Cardiac muscle cell (in vitro differentiated cells and primary cell): Measurements from ENCODE around the gene RAD54L2. TPM values are rescaled to one million over a fixed set of nuclear protein-coding genes. Genes with fewer than 3 reads are reported as not detected.
A peak's percentile ranks its signal among the peaks of the same experiment; 100 is the strongest.
"Not testable (repeated sequence)": the region's sequence is repeated elsewhere in the genome, so short reads cannot be mapped to it uniquely, and the experiment has no call there.

ENCODE experiments used
- DNase-seq, 2 donors: peaks; one replicate each; pipeline versions ENCODE4 v3.0.0 to v3.0.0-alpha.2; 2010 to 2017; ENCODE audit warnings: low read depth in 1 of 2, low spot score in 1 of 2
- H3K27ac ChIP-seq: fragments of 200-600 bp; sonication (generic); 2 replicates; pipeline ENCODE4 v1.5.1; 2016
- H3K27me3 ChIP-seq: fragments of 200-600 bp; sonication (generic); 2 replicates; pipeline ENCODE4 v1.6.0; 2016; ENCODE audit warnings: control low read depth
- H3K36me3 ChIP-seq: fragments of 200-600 bp; sonication (generic); 2 replicates; pipeline ENCODE4 v1.5.1; 2016; ENCODE audit warnings: control low read depth
- H3K4me1 ChIP-seq: fragments of 200-600 bp; sonication (generic); 2 replicates; pipeline ENCODE4 v1.8.1; 2017; ENCODE audit warnings: low read depth, mild to moderate bottlenecking, mixed run types
- H3K4me3 ChIP-seq: fragments of 200-600 bp; sonication (generic); 2 replicates; pipeline ENCODE4 v1.5.1; 2016; ENCODE audit warnings: mild to moderate bottlenecking
- H3K9me3 ChIP-seq: fragments of 200-600 bp; sonication (generic); 2 replicates; pipeline ENCODE4 v1.5.1; 2017; ENCODE audit warnings: low read depth, mild to moderate bottlenecking, control low read depth
- CTCF ChIP-seq: IDR thresholded peaks from 2 replicates; pipeline ENCODE4 v1.5.1; 2012; ENCODE audit warnings: low read depth, mild to moderate bottlenecking, low read length
- polyA plus RNA-seq: library from polyadenylated mRNA; unstranded; fragments of >200 nt; fragmentation: Nextera tagmentation; extraction: Ambion mirVana; gene quantifications from 2 replicates; pipeline ENCODE4 v1.2.1, GENCODE V29; 2016
- total RNA-seq: library from RNA; depleted of rRNA; stranded (reverse); fragments of >200 nt; gene quantifications from 2 replicates; pipeline ENCODE4 v1.2.3, GENCODE V29; 2016

Gene RAD54L2
- total and polyA plus RNA-seq, 2 experiments from 2014 or later, result 19.5 to 22.0 TPM

GRCh38 chr3:51522273-51522962, 16.1 kb upstream of the RAD54L2 start:
- H3K27me3 ChIP-seq, result peaks cover 3% of the 10 kb centered on the region
- no peak overlapping the region for H3K27ac ChIP-seq
- no peaks in the 10 kb centered on the region for H3K4me1 ChIP-seq
- no peak for TF ChIP-seq CTCF
- DNase-seq, result peak in 1 of 2 donors; percentile 21
- H3K9me3 ChIP-seq, result no peaks in the 10 kb centered on the region
- no peak overlapping the region for H3K4me3 ChIP-seq
- H3K36me3 ChIP-seq, result no peaks in the 10 kb centered on the region

GRCh38 chr3:51524874-51525273, 13.6 kb upstream of the RAD54L2 start:
- not testable (repeated sequence) for H3K9me3 ChIP-seq, H3K4me3 ChIP-seq, DNase-seq, H3K27ac ChIP-seq, H3K27me3 ChIP-seq, H3K4me1 ChIP-seq, H3K36me3 ChIP-seq

GRCh38 chr3:51530485-51530884, 8.0 kb upstream of the RAD54L2 start:
- Histone ChIP-seq H3K4me1 (no peaks in the 10 kb centered on the region), H3K27me3 (no peaks in the 10 kb centered on the region), H3K9me3 (no peaks in the 10 kb centered on the region), H3K27ac (no peak overlapping the region), H3K4me3 (no peak overlapping the region), H3K36me3 (no peaks in the 10 kb centered on the region)
- no peak for TF ChIP-seq CTCF
- DNase-seq, result no peak

- Histone ChIP-seq H3K27ac (no peak overlapping the region), H3K4me1 (peaks cover 8% of the 10 kb centered on the region), H3K36me3 (no peaks in the 10 kb centered on the region), H3K9me3 (no peaks in the 10 kb centered on the region), H3K4me3 (no peak overlapping the region), H3K27me3 (no peaks in the 10 kb centered on the region)
- DNase-seq, result no peak
- TF ChIP-seq CTCF, result no peak
Observed at GRCh38 chr3:51535146-51536019, 3.1 kb upstream of the RAD54L2 start.

GRCh38 chr3:51537631-51538030, 888 bp upstream of the RAD54L2 start:
- peak overlapping the region; percentile 94 for H3K4me3 ChIP-seq
- DNase-seq, H3K9me3 ChIP-seq, H3K36me3 ChIP-seq, H3K4me1 ChIP-seq, H3K27me3 ChIP-seq, H3K27ac ChIP-seq: not testable (repeated sequence)

- H3K4me3 ChIP-seq, result peak overlapping the region; percentile 94
- no peaks in the 10 kb centered on the region for H3K27me3 ChIP-seq
- no peak for TF ChIP-seq CTCF
- peak overlapping the region; percentile 94 for H3K27ac ChIP-seq
- peaks cover 5% of the 10 kb centered on the region for H3K36me3 ChIP-seq
- peak in 1 of 2 donors; percentile 14 for DNase-seq
- no peaks in the 10 kb centered on the region for H3K9me3 ChIP-seq
- peaks cover 8% of the 10 kb centered on the region for H3K4me1 ChIP-seq
Observed at GRCh38 chr3:51538115-51538458, 432 bp upstream of the RAD54L2 start.
